22Rv1 (cell line): ENCODE data around the gene CASP2.

ENCODE experiments used
- H3K27ac ChIP-seq: fragments of 450-650 bp; 2 replicates; pipeline ENCODE4 v1.5.1; 2017
- CTCF ChIP-seq: fragments of 450-650 bp; IDR thresholded peaks from 2 replicates; pipeline ENCODE4 v1.5.1; 2017; ENCODE audit warnings: mild to moderate bottlenecking
- ZFX ChIP-seq: fragments of 450-650 bp; IDR thresholded peaks from 2 replicates; pipeline ENCODE4 v1.6.1; 2017; ENCODE audit warnings: antibody characterized with exemption, borderline replicate concordance

CASP2 gene

DNA sequence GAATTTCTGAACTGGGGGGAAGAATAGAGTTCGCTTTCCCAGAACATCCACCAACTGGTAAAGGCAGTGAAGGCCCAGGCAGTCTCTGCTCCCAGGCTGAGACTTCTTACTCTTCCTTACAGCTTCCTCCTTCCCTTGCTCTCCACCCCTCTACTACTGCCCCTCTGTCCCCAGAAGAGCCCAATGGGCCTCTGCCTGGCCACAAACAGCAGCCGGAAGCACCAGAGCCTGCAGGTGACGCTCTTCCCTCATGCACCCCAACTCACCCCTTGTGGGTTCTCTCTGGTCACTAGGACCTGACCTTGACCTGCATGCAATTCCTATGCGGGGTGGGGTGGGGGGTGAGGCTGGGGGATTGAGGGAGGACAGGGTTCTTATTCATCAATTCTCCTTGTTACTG, 57.9 kb downstream of the CASP2 start:
- TF ChIP-seq ZFX (no peak), CTCF (no peak)
- H3K27ac ChIP-seq: no peak overlapping the region

- no peak overlapping the region for H3K27ac ChIP-seq
- no peak for TF ChIP-seq ZFX
- TF ChIP-seq CTCF: no peak
Observed at GRCh38 chr7:143347950-143348349, 59.8 kb downstream of the CASP2 start.

DNA sequence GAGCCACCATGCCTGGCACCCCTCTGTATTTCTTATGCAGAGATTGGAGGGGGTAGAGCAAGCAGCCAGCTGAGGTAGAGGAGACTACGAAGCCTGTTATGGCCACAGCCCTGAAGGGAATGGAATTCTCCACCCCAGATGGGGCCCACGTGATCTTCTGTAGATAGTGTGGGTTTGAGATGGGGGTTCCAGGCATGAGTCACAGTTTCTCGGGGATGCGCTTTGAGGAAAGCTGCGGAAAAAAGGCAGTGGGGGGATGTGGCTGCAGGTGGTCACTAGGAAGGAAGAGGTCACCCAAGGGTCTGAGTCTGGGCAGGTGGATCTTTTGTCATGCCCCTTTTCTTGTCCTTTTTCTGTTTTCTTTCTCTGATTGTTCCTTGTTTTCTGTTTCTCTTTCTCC, 62.9 kb downstream of the CASP2 start:
- H3K27ac ChIP-seq: no peak overlapping the region
- no peak for TF ChIP-seq CTCF

DNA sequence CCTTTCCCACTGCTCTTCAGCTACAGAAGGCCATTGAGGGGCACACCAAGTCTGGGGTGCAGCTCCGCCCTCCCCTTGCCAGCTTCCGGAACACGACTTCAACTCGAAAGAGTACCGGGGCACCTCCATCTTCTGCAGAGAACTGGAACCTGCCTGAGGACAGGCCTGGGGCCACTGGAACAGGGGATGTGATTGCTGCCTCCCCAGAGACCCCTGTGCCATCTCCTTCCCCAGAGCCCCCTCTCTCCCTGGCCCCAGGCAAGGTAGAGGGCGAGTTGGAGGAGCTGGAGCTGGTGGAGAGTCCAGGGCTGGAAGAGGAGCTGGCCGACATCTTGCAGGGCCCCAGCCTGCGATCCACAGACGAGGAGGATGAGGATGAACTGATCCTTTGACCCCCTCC, 63.4 kb downstream of the CASP2 start:
- TF ChIP-seq ZFX (no peak), CTCF (no peak)
- no peak overlapping the region for H3K27ac ChIP-seq

DNA sequence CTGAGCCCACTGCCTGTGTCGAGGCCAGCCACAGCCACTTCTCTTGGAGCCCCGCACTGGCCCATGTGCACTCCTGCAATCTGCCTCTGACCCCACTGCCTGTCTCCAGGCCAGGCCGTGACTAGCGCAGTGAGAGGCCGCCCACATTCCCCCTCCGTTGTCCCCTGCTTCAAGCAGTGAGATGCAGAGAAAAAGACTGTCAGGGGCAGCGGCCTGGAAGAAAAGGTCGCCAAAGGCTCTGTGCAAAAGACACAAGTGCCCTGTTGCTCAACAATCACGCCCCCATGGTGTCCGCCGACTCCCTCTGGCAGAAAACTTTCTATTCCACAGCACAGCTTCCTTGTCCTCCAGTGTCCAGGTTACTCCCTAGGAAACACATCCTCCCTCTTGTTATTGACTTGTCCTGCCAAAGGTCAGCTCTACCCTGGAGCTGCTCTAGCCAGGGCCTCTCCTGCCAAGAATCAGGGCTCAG, 64.4 kb downstream of the CASP2 start:
- H3K27ac ChIP-seq: no peak overlapping the region
- TF ChIP-seq CTCF: no peak
- TF ChIP-seq ZFX: no peak

DNA sequence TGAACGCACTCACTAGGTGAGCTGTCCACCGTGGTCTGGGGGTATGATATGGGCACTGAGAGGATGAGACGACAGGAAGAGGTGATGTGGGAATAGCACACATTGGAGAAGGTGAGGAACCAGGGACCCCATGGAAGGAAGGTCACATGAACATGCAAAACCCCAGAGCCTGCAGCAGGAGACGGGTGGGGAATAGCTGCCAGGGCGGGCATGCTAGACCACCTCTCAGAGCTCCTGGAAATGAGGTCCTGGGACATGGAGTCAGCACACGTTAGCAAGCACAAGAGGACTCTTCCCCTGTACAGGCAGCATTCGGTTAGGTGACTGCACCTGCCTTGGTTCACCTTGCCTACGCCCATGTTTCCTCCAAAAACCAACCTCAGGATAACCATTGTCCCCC, 66.2 kb downstream of the CASP2 start:
- H3K27ac ChIP-seq: no peak overlapping the region
- TF ChIP-seq CTCF (no peak), ZFX (no peak)

DNA sequence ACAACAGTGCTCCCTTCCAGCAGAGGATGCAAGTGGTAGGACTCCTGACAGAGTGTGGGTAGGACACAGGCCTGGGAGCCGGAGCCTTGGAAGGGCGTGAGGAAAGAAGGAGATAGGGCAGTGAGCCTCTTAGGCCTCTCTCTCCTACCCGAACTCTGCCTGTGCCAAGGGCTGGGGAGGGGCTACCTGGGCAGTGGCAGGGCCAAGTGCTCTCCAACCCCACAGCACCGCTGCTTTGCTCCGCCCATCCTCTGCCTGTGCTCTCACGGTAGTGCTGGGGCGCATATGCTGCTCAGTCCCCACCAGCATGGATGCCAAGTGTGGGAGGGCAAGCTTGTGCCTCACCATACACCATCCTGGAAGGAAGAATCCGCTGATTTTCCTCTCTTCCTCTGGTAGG, 66.8 kb downstream of the CASP2 start:
- no peak for TF ChIP-seq CTCF
- no peak for TF ChIP-seq ZFX
- no peak overlapping the region for H3K27ac ChIP-seq
